GM12801 (cell line): ENCODE measurements around the gene CST9L.

Experiments used
- CTCF ChIP-seq: IDR thresholded peaks from one replicate; pipeline ENCODE4 v1.5.1; 2011; ENCODE audit warnings: control low read depth; ENCODE audit not compliant: insufficient read length; ENCODE audit errors: extremely low read depth

Gene CST9L

GRCh38 chr20:23568320-23568970, at the start of gene CST9L:
CST9L (minus strand) TSS chr20:23568484; CDS start chr20:23568450, 34 bp downstream.
- TF ChIP-seq CTCF, result no peak

- TF ChIP-seq CTCF, result no peak
Observed at GRCh38 chr20:23614163-23614562, 45.9 kb upstream of the CST9L start.

GRCh38 chr20:23613676-23614075, 45.4 kb upstream of the CST9L start:
- TF ChIP-seq CTCF, result no peak

- TF ChIP-seq CTCF, result no peak
Observed at GRCh38 chr20:23612396-23612795, 44.1 kb upstream of the CST9L start.

- TF ChIP-seq CTCF, result no peak
Observed at GRCh38 chr20:23609486-23610109, 41.3 kb upstream of the CST9L start.

- TF ChIP-seq CTCF, result no peak
Observed at GRCh38 chr20:23608251-23608846, 40.1 kb upstream of the CST9L start.

GRCh38 chr20:23607497-23608245, 39.4 kb upstream of the CST9L start:
- no peak for TF ChIP-seq CTCF
